Measurements from ENCODE around the gene ZNF428. TPM values are rescaled to one million over a fixed set of nuclear protein-coding genes. Genes with fewer than 3 reads are reported as not detected.

ZNF428 gene
- total RNA-seq, 2 donors from 2014 or later = 23.4 to 25.7 TPM

DNA sequence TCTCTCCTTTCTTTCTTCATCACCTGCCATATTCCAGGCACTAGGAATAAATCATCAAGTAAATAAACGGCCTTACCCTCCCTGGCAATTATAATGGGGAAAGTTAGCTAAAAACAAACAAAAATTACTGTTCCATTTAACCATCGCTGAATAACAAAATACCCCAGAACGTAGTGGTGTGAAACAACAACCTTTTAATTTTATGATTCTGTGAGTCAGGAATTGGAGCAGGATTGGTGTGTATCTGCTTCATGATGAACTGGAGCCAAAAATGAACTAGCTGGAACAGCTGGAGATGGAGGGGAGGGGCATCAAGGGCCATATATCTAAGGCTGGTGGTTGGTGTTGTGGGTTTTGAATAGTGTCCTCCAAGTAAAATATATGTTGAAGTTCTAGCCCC is 23.9 kb upstream of the ZNF428 start:
- no peak overlapping the region for H3K4me3 ChIP-seq
- no peaks in the 10 kb centered on the region for H3K27me3 ChIP-seq
- no peaks in the 10 kb centered on the region for H3K9me3 ChIP-seq
- no peak for TF ChIP-seq CTCF (IDR thresholded peaks at IDR 0.05)
- H3K4me1 ChIP-seq = peaks cover 0 to 12% of the 10 kb centered on the region in 2 donors
- DNase-seq (ENCODE audit: low spot score) = no peak
- H3K27ac ChIP-seq = no peak overlapping the region
- peaks cover 4% of the 10 kb centered on the region for H3K36me3 ChIP-seq

DNA sequence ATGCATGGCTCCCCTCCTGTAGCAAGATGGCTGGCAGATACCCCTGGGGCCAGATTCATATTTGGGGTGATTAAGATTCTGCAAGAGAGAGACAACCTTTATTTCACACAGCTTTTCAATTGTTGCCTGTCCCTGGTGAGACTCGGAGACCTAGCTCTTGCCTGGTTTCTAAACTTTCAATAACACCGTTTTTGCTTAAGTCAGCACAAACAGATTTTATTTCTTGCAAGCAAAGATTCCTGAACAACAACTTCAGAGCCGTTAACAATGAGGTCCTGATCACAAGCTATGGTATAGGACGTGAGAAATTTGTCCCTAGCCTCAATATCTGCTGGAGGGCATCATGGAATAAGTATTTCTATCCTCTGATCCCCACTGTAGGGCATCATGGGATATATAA is 23.1 kb upstream of the ZNF428 start:
- Histone ChIP-seq H3K9me3 (no peaks in the 10 kb centered on the region), H3K4me3 (no peak overlapping the region), H3K27ac (no peak overlapping the region), H3K36me3 (no peaks in the 10 kb centered on the region), H3K4me1 (peaks cover 0 to 12% of the 10 kb centered on the region in 2 donors), H3K27me3 (no peaks in the 10 kb centered on the region)
- no peak for TF ChIP-seq CTCF (IDR thresholded peaks at IDR 0.05)
- DNase-seq (ENCODE audit: low spot score) = no peak

DNA sequence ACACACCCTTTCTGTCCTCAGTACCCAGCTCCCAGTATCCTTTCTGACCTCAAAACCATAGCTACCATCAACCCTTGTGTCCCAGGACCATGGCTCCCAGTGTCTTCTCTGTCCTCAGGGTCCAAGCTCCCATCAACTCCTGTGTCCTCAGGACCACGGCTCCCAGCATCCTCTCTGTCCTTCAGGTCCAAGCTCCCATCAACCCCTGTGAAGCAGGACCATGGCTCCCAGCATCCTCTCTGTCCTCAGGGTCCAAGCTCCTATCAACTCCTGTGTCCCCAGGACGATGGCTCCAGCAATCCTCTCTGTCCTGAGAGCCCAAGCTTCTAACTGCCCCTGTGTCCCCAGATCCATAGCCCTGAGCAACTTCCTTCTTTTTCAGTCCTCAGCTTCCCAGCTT is 21.9 kb upstream of the ZNF428 start:
- Histone ChIP-seq H3K9me3 (no peaks in the 10 kb centered on the region), H3K4me3 (no peak overlapping the region), H3K27me3 (no peaks in the 10 kb centered on the region), H3K36me3 (no peaks in the 10 kb centered on the region), H3K4me1 (peaks cover 0 to 12% of the 10 kb centered on the region in 2 donors), H3K27ac (no peak overlapping the region)
- TF ChIP-seq CTCF (IDR thresholded peaks at IDR 0.05) = no peak
- no peak for DNase-seq (ENCODE audit: low spot score)

DNA sequence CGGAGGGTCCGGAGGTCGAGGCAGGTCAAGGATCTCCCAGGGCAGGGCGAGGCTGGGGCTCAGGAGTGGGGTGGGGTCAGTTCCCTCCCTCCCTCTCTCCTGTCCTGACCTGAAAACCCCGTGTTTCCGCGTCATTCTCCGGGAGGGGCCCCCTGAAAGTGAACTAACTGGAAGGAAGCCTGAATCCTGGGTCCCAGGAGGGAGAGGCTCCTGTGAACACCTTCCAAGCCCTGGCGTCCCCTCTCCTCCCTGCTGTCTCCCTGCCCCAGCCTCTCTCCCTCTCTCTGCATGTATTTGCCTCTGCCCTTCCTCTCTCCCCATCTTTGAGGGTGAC is 21.0 kb upstream of the ZNF428 start:
- H3K9me3 ChIP-seq = no peaks in the 10 kb centered on the region
- peak overlapping the region; percentile 56 to 61 for H3K4me3 ChIP-seq
- no peak for TF ChIP-seq CTCF (IDR thresholded peaks at IDR 0.05)
- peaks cover 0 to 12% of the 10 kb centered on the region in 2 donors for H3K4me1 ChIP-seq
- H3K36me3 ChIP-seq = no peaks in the 10 kb centered on the region
- H3K27ac ChIP-seq = no peak overlapping the region
- DNase-seq (ENCODE audit: low spot score) = no peak
- H3K27me3 ChIP-seq = no peaks in the 10 kb centered on the region

- TF ChIP-seq CTCF (IDR thresholded peaks at IDR 0.05) = no peak
- H3K27me3 ChIP-seq = no peaks in the 10 kb centered on the region
Measured at GRCh38 chr19:43639519-43640423, 20.3 kb upstream of the ZNF428 start, which contains the start of gene CADM4. Gene CADM4, minus strand, starts transcription at chr19:43639850. Its CDS starts 60 bp downstream, at chr19:43639790.

More at GRCh38 chr19:43639519-43640423, 20.3 kb upstream of the ZNF428 start, which contains the start of gene CADM4:
- no peaks in the 10 kb centered on the region for H3K36me3 ChIP-seq
- H3K4me3 ChIP-seq = peak within 1 kb of the TSS; percentile 56 to 61
- DNase-seq (ENCODE audit: low spot score) = no peak
- H3K9me3 ChIP-seq = no peaks in the 10 kb centered on the region
- H3K27ac ChIP-seq = no peak within 1 kb of the TSS
- H3K4me1 ChIP-seq = peaks cover 0 to 12% of the 10 kb centered on the region in 2 donors

All from right atrium auricular region (tissue), 2 donors.